HepG2 (cell line): ENCODE data around the gene STOM. TPM values are rescaled to one million over a fixed set of nuclear protein-coding genes. Genes with fewer than 3 reads are reported as not detected.

Source experiments
- ATF7 ChIP-seq, 2 experiments: fragments of 450-650 bp in 1 of 2; sonication (generic) in 1 of 2; formaldehyde crosslinking in 1 of 2; IDR thresholded peaks; 2 replicates each; pipeline versions ENCODE4 v1.4.0 to v1.6.1; 2016 to 2020; ENCODE audit warnings: antibody characterized with exemption in 1 of 2, mild to moderate bottlenecking in 1 of 2, missing genetic modification reagents in 1 of 2
- ATRX ChIP-seq: sonication (generic); formaldehyde crosslinking; IDR thresholded peaks from 2 replicates; pipeline ENCODE4 v1.4.0; 2020; ENCODE audit warnings: missing genetic modification reagents, borderline replicate concordance
- DNMT3B ChIP-seq: conservative IDR thresholded peaks from 2 replicates; pipeline ENCODE4 v1.6.1; 2016; ENCODE audit warnings: missing biosample characterization, control low read depth
- ELF4 ChIP-seq: sonication (generic); formaldehyde crosslinking; IDR thresholded peaks from 2 replicates; pipeline ENCODE4 v1.5.0; 2020; ENCODE audit warnings: missing genetic modification reagents, mild to moderate bottlenecking, moderate library complexity, borderline replicate concordance
- EZH2 ChIP-seq: conservative IDR thresholded peaks from 2 replicates; pipeline ENCODE4 v1.6.1; 2012; ENCODE audit warnings: mild to moderate bottlenecking, low read depth, low read length, moderate library complexity
- HNF4G ChIP-seq, 2 experiments: sonication (generic) in 1 of 2; formaldehyde crosslinking in 1 of 2; IDR thresholded peaks; 2 replicates each; pipeline versions ENCODE4 v1.4.0 to v1.6.1; 2011 to 2020; ENCODE audit warnings: borderline replicate concordance in 2 of 2, low read depth in 2 of 2, mild to moderate bottlenecking in 2 of 2, low read length in 1 of 2, missing genetic modification reagents in 1 of 2, moderate library complexity in 1 of 2
- MATR3 ChIP-seq: sonication (generic); formaldehyde crosslinking; IDR thresholded peaks from 2 replicates; pipeline ENCODE4 v1.4.0; 2020; ENCODE audit warnings: missing genetic modification reagents
- MTA3 ChIP-seq: sonication (generic); formaldehyde crosslinking; IDR thresholded peaks from 2 replicates; pipeline ENCODE4 v1.4.0; 2020; ENCODE audit warnings: missing genetic modification reagents
- MXD1 ChIP-seq: sonication (generic); formaldehyde crosslinking; IDR thresholded peaks from 2 replicates; pipeline ENCODE4 v1.4.0; 2020; ENCODE audit warnings: mild to moderate bottlenecking, missing genetic modification reagents
- PAF1 ChIP-seq: IDR thresholded peaks from 2 replicates; pipeline ENCODE4 v1.6.1; 2016; ENCODE audit warnings: missing genetic modification reagents, missing compliant biosample characterization
- POGK ChIP-seq: sonication (generic); formaldehyde crosslinking; conservative IDR thresholded peaks from 2 replicates; pipeline ENCODE4 v1.8.0; 2022; ENCODE audit warnings: mild to moderate bottlenecking, moderate library complexity, missing genetic modification reagents
- RARA ChIP-seq: IDR thresholded peaks from 2 replicates; pipeline ENCODE4 v1.6.1; 2016; ENCODE audit warnings: missing genetic modification reagents, missing compliant biosample characterization
- ZFP82 ChIP-seq: sonication (generic); formaldehyde crosslinking; IDR thresholded peaks from 2 replicates; pipeline ENCODE4 v1.5.1; 2020; ENCODE audit warnings: mild to moderate bottlenecking, missing genetic modification reagents, borderline replicate concordance
- ZNF30 ChIP-seq: sonication (generic); formaldehyde crosslinking; IDR thresholded peaks from 2 replicates; pipeline ENCODE4 v1.5.0; 2020; ENCODE audit warnings: mild to moderate bottlenecking, missing genetic modification reagents
- ZNF678 ChIP-seq: sonication (generic); formaldehyde crosslinking; IDR thresholded peaks from 2 replicates; pipeline ENCODE4 v1.4.0; 2020; ENCODE audit warnings: mild to moderate bottlenecking, missing genetic modification reagents
- ZNF703 ChIP-seq: sonication (generic); formaldehyde crosslinking; IDR thresholded peaks from 2 replicates; pipeline ENCODE4 v1.5.1; 2020; ENCODE audit warnings: missing genetic modification reagents, mild to moderate bottlenecking, moderate library complexity, borderline replicate concordance
- ZNF75D ChIP-seq: sonication (generic); formaldehyde crosslinking; IDR thresholded peaks from 2 replicates; pipeline ENCODE4 v1.8.1; 2023; ENCODE audit warnings: missing genetic modification reagents, mild to moderate bottlenecking, borderline replicate concordance
- polyA plus RNA-seq, 8 experiments: library from polyadenylated mRNA; depleted of rRNA in 3 of 8; stranded (reverse) in 7 of 8; unstranded in 1 of 8; fragments of >200 nt; fragmentation: Illumina TruSeq in 4 of 8; extraction: Trizol in 4 of 8; gene quantifications; 2 replicates each; pipeline versions ENCODE4 v1.2.1 to v1.2.3, GENCODE V29; 2011 to 2016; ENCODE audit warnings: low read depth in 4 of 8, missing spikeins in 1 of 8, mixed read lengths in 1 of 8; ENCODE audit not compliant: insufficient read depth in 1 of 8
- total RNA-seq, 5 experiments: library from RNA; depleted of rRNA; stranded (reverse); fragments of >200 nt; fragmentation: Illumina TruSeq; extraction: Trizol; gene quantifications; 2 replicates each; pipeline ENCODE4 v1.2.3, GENCODE V29; 2016; ENCODE audit warnings: low read depth in 1 of 5
- TF ChIP-seq, protein P1 (sequence below): sonication (generic); formaldehyde crosslinking; IDR thresholded peaks from 2 replicates; pipeline ENCODE4 v1.5.1; 2020; ENCODE audit warnings: mild to moderate bottlenecking, missing genetic modification reagents, borderline replicate concordance
- TF ChIP-seq, protein P2 (sequence below): sonication (generic); formaldehyde crosslinking; conservative IDR thresholded peaks from 2 replicates; pipeline ENCODE4 v1.4.0; 2020; ENCODE audit warnings: missing genetic modification reagents
- TF ChIP-seq, protein P3 (sequence below): sonication (generic); formaldehyde crosslinking; IDR thresholded peaks from 2 replicates; pipeline ENCODE4 v1.4.0; 2020; ENCODE audit warnings: missing genetic modification reagents

The STOM gene
- total and polyA plus RNA-seq, 2 of the 13 experiments (the other 11 are each of a cell fraction or from before 2014, with no cell fraction given), result 43.6 to 165 TPM

DNA sequence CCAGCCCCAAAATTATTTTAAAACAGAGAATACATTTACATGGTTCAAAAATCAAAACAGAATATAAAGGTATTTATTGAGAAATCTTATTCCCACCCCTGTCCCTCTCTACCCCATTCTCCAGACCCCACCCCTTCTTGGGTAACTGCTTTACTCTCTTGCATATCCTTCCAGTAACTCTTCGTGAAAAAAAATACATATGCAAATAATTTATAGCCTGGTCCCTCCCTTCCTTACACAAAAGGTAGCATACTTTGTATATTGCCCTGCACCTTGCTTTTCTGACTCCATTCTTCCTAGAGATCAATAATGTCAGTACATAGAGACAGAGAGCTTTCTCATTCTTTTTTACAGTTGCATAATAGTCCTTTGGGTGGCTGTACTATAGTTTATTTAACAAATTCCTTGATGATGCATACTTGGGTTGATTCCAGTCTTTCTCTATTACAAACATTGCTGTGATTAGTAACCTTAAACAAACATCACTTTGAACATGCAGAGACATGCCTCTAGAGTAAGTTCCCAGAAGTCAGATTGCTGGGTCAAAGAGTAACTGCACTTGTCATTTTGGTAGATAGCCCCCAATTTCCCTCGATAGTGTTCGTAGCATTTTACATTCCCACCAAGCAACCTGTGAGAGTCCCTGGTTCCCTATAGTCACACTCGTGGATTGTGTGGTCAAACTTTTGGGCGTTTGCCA, 47.9 kb downstream of the STOM start (continued):
- TF ChIP-seq, protein P1, sequence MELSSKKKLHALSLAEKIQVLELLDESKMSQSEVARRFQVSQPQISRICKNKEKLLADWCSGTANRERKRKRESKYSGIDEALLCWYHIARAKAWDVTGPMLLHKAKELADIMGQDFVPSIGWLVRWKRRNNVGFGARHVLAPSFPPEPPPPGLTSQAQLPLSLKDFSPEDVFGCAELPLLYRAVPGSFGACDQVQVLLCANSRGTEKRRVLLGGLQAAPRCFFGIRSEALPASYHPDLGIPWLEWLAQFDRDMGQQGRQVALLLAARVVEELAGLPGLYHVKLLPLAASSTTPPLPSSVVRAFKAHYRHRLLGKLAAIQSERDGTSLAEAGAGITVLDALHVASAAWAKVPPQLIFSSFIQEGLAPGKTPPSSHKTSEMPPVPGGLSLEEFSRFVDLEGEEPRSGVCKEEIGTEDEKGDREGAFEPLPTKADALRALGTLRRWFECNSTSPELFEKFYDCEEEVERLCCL (CRISPR knock-in tag), result 0 out of 2 replicates have a peak, but pooled peaks have one; percentile 7
- TF ChIP-seq RARA (peak; percentile 96), MXD1 (CRISPR knock-in tag) (no peak), ZNF678 (CRISPR knock-in tag) (no peak), ZNF30 (CRISPR knock-in tag) (no peak), POGK (CRISPR knock-in tag) (0 out of 2 replicates have a peak, but pooled peaks have one; percentile 26), MATR3 (no peak), ELF4 (CRISPR knock-in tag) (no peak), MTA3 (CRISPR knock-in tag) (no peak), ZFP82 (no peak), ZNF75D (no peak), DNMT3B (peak; percentile 89), PAF1 (CRISPR knock-in tag) (no peak), ATF7 (IDR thresholded peaks at IDR 0.05) (peak; percentile 76), ATF7 (CRISPR knock-in tag; IDR thresholded peaks at IDR 0.05) (no peak; the same call in 1 of the 2 replicates), ZNF703 (CRISPR knock-in tag) (no peak), HNF4G (IDR thresholded peaks at IDR 0.05; ENCODE audit: borderline replicate concordance, low read depth, low read length) (peak; percentile 63), HNF4G (CRISPR knock-in tag; IDR thresholded peaks at IDR 0.05; ENCODE audit: borderline replicate concordance, low read depth) (peak; percentile 78; the same call in 1 of the 2 replicates), EZH2 (no peak), ATRX (CRISPR knock-in tag) (no peak)
- TF ChIP-seq, protein P2, sequence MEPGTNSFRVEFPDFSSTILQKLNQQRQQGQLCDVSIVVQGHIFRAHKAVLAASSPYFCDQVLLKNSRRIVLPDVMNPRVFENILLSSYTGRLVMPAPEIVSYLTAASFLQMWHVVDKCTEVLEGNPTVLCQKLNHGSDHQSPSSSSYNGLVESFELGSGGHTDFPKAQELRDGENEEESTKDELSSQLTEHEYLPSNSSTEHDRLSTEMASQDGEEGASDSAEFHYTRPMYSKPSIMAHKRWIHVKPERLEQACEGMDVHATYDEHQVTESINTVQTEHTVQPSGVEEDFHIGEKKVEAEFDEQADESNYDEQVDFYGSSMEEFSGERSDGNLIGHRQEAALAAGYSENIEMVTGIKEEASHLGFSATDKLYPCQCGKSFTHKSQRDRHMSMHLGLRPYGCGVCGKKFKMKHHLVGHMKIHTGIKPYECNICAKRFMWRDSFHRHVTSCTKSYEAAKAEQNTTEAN (CRISPR knock-in tag), result peak; percentile 45; the same call in 1 of the 2 replicates
- TF ChIP-seq, protein P3, sequence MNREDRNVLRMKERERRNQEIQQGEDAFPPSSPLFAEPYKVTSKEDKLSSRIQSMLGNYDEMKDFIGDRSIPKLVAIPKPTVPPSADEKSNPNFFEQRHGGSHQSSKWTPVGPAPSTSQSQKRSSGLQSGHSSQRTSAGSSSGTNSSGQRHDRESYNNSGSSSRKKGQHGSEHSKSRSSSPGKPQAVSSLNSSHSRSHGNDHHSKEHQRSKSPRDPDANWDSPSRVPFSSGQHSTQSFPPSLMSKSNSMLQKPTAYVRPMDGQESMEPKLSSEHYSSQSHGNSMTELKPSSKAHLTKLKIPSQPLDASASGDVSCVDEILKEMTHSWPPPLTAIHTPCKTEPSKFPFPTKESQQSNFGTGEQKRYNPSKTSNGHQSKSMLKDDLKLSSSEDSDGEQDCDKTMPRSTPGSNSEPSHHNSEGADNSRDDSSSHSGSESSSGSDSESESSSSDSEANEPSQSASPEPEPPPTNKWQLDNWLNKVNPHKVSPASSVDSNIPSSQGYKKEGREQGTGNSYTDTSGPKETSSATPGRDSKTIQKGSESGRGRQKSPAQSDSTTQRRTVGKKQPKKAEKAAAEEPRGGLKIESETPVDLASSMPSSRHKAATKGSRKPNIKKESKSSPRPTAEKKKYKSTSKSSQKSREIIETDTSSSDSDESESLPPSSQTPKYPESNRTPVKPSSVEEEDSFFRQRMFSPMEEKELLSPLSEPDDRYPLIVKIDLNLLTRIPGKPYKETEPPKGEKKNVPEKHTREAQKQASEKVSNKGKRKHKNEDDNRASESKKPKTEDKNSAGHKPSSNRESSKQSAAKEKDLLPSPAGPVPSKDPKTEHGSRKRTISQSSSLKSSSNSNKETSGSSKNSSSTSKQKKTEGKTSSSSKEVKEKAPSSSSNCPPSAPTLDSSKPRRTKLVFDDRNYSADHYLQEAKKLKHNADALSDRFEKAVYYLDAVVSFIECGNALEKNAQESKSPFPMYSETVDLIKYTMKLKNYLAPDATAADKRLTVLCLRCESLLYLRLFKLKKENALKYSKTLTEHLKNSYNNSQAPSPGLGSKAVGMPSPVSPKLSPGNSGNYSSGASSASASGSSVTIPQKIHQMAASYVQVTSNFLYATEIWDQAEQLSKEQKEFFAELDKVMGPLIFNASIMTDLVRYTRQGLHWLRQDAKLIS (CRISPR knock-in tag), result no peak
